GM12878 (cell line): Measurements from ENCODE around the gene RPP40. TPM values are rescaled to one million over a fixed set of nuclear protein-coding genes. Genes with fewer than 3 reads are reported as not detected.

Source experiments
- ATAC-seq: fragments of 200-7000 bp; cut with Tn5 transposase; 3 replicates; pipeline ENCODE4 v1.9.1; 2020; ENCODE audit warnings: mild to moderate bottlenecking, moderate library complexity
- BruUV-seq: library from RNA; stranded (reverse); fragments of 400-500 nt; replicated peaks from 2 replicates; lab custom pipeline; 2021; lab: Mats Ljungman, UMichigan
- CTCF ChIA-PET: fragments of 300-600 bp; sonication (Branson Sonifier 250); formaldehyde crosslinking; extraction: SDS; loops from one replicate; lab custom pipeline; 2021; ENCODE audit warnings: inconsistent platforms; lab: Yijun Ruan, JAX
- POLR2A ChIA-PET: fragments of 350-600 bp; formaldehyde crosslinking; extraction: SDS; loops from one replicate; lab custom pipeline; 2021; ENCODE audit warnings: inconsistent platforms; lab: Charles Lee
- RAD21 ChIA-PET: fragments of 300-600 bp; sonication (Branson Sonifier 250); formaldehyde crosslinking; loops from one replicate; lab custom pipeline; 2023; ENCODE audit warnings: antibody characterized with exemption; ENCODE audit not compliant: unreplicated experiment; lab: Charles Lee
- SMC1A ChIA-PET: fragments of 300-600 bp; sonication (Branson Sonifier 250); formaldehyde crosslinking; loops from one replicate; lab custom pipeline; 2023; ENCODE audit not compliant: unreplicated experiment, uncharacterized antibody; lab: Charles Lee
- DNase-seq: peaks from one replicate; pipeline ENCODE4 v3.0.0-alpha.2; 2011; ENCODE audit warnings: low read depth, low spot score
- FAIRE-seq: peaks from 3 replicates; lab custom pipeline; 2011; peaks lifted over from hg19 to GRCh38; lab: Jason Lieb, UNC
- H2AFZ ChIP-seq: 2 replicates; pipeline ENCODE4 v1.6.0; 2011; ENCODE audit warnings: low read depth, low read length, control low read depth; ENCODE audit not compliant: control insufficient read depth
- H3K27ac ChIP-seq: 2 replicates; pipeline ENCODE4 v1.5.1; 2011; ENCODE audit warnings: control low read depth; ENCODE audit not compliant: control insufficient read depth, insufficient read depth
- H3K27me3 ChIP-seq, 2 experiments: replicated peaks in 1 of 2; 2 replicates each; pipeline versions ENCODE4 v1.6.0 to v1.6.1; 2011; ENCODE audit warnings: low read length in 1 of 2; ENCODE audit not compliant: control insufficient read depth in 2 of 2, insufficient read depth in 2 of 2
- H3K36me3 ChIP-seq, 2 experiments: 2 replicates each; pipeline ENCODE4 v1.5.1; 2011; ENCODE audit warnings: low read length in 1 of 2; ENCODE audit not compliant: control insufficient read depth in 2 of 2, insufficient read depth in 2 of 2
- H3K4me1 ChIP-seq: 2 replicates; pipeline ENCODE4 v1.6.1; 2011; ENCODE audit warnings: mild to moderate bottlenecking, low read length, moderate library complexity, mixed read lengths; ENCODE audit not compliant: control insufficient read depth, insufficient read depth
- H3K4me2 ChIP-seq: 2 replicates; pipeline ENCODE4 v1.6.0; 2011; ENCODE audit warnings: control low read depth; ENCODE audit not compliant: control insufficient read depth, insufficient read depth
- H3K4me3 ChIP-seq: fragments of 200-600 bp; sonication (generic); 2 replicates; pipeline ENCODE4 v1.5.1; 2016
- H3K79me2 ChIP-seq: 2 replicates; pipeline ENCODE4 v1.6.0; 2011; ENCODE audit warnings: low read length; ENCODE audit not compliant: control insufficient read depth, insufficient read depth
- H3K9ac ChIP-seq: 2 replicates; pipeline ENCODE4 v1.8.0; 2011; ENCODE audit warnings: low read length, control low read depth, mixed read lengths; ENCODE audit not compliant: control insufficient read depth, insufficient read depth
- H3K9me3 ChIP-seq: replicated peaks from 3 replicates; pipeline ENCODE4 v1.5.1; 2011; ENCODE audit warnings: mild to moderate bottlenecking, low read length; ENCODE audit not compliant: control insufficient read depth, insufficient read depth
- H4K20me1 ChIP-seq: 2 replicates; pipeline ENCODE4 v1.6.0; 2011; ENCODE audit not compliant: control insufficient read depth, insufficient read depth
- ATF7 ChIP-seq: fragments of 450-650 bp; IDR thresholded peaks from 2 replicates; pipeline ENCODE4 v1.6.1; 2016; ENCODE audit warnings: low read depth, mild to moderate bottlenecking
- CBX5 ChIP-seq: sonication (generic); IDR thresholded peaks from 2 replicates; pipeline ENCODE4 v1.6.1; 2016; ENCODE audit warnings: low read depth, moderate library complexity, mild to moderate bottlenecking, inconsistent platforms
- MTA3 ChIP-seq: IDR thresholded peaks from 2 replicates; pipeline ENCODE4 v1.6.1; 2012; ENCODE audit warnings: low read length, inconsistent platforms, borderline replicate concordance
- STAT3 ChIP-seq: IDR thresholded peaks from 2 replicates; pipeline ENCODE4 v1.6.1; 2011; ENCODE audit warnings: low read depth, low read length, improper control_type of control experiment
- TBL1XR1 ChIP-seq: IDR thresholded peaks from 2 replicates; pipeline ENCODE4 v1.6.1; 2012; ENCODE audit warnings: low read depth, low read length, improper control_type of control experiment
- WRNIP1 ChIP-seq: IDR thresholded peaks from 2 replicates; pipeline ENCODE4 v1.6.1; 2011; ENCODE audit warnings: low read depth, low read length, improper control_type of control experiment, borderline replicate concordance
- WGBS: methylation state at CpG from one replicate; pipeline ENCODE4 v1.1.6; 2016; ENCODE audit warnings: low lambda C conversion rate; ENCODE audit not compliant: insufficient replicate concordance, insufficient coverage; ENCODE audit errors: missing lambda C conversion rate; 5-methylcytosine and 5-hydroxymethylcytosine counted together
- in situ Hi-C: fragments of 300-500 bp; cut with MboI; formaldehyde crosslinking; loops from 9 replicates; pipeline ENCODE4 v1.14.3; 2018; ENCODE audit warnings: mixed read lengths
- intact Hi-C: fragments of 100-400 bp; cut with micrococcal nuclease; formaldehyde crosslinking; loops from one replicate; pipeline ENCODE4 v1.14.2; 2022; ENCODE audit not compliant: unreplicated experiment
- polyA plus RNA-seq, 11 experiments: library from polyadenylated mRNA; depleted of rRNA in 4 of 11; unstranded in 6 of 11; stranded (reverse) in 5 of 11; fragments of >200 nt; fragmentation: Nextera tagmentation in 4 of 11; fragmentation: Illumina TruSeq in 1 of 11; extraction: Ambion mirVana in 4 of 11; extraction: Trizol in 1 of 11; gene quantifications; 1 replicate in 1 of 11; 2 replicates in 10 of 11; pipeline versions ENCODE4 v1.2.1 to v1.2.3, GENCODE V29; 2011 to 2016; ENCODE audit warnings: inconsistent platforms in 2 of 11, missing spikeins in 2 of 11, low read depth in 1 of 11
- total RNA-seq, 4 experiments: library from RNA; depleted of rRNA in 3 of 4; stranded (reverse); fragments of >200 nt in 3 of 4; fragmentation: Illumina TruSeq in 1 of 4; extraction: Trizol in 1 of 4; gene quantifications; 2 replicates each; pipeline versions ENCODE4 v1.2.1 to v1.2.3, GENCODE V29; 2013 to 2021
- TF ChIP-seq, protein P1 (sequence below): fragments of 450-650 bp; IDR thresholded peaks from 2 replicates; pipeline ENCODE4 v1.6.1; 2018; ENCODE audit warnings: borderline replicate concordance, mild to moderate bottlenecking; ENCODE audit not compliant: partially characterized antibody

The RPP40 gene
- total and polyA plus RNA-seq, 10 of the 15 experiments (the other 5 are each of a cell fraction or from before 2014, with no cell fraction given), result 5.6 to 46.3 (median 21.7) TPM

- Histone ChIP-seq H3K9ac (no peak overlapping the region), H3K4me3 (no peak overlapping the region), H3K79me2 (no peaks in the 10 kb centered on the region), H2AFZ (no peak overlapping the region), H4K20me1 (no peaks in the 10 kb centered on the region), H3K4me1 (no peaks in the 10 kb centered on the region), H3K36me3 (no peaks in the 10 kb centered on the region), H3K4me2 (no peak overlapping the region), H3K9me3 (no peaks in the 10 kb centered on the region), H3K27ac (no peak overlapping the region), H3K27me3 (no peaks in the 10 kb centered on the region; a peak in 1 of 4 replicates)
- no peak for DNase-seq
- no TSS peak for BruUV-seq
- in situ Hi-C loops (no loop called here), intact Hi-C loops (no loop called here)
- TF ChIP-seq STAT3, result no peak
- TF ChIP-seq CBX5, result no peak
- no peak for TF ChIP-seq ATF7
- TF ChIP-seq TBL1XR1, result no peak
- TF ChIP-seq MTA3, result no peak
- TF ChIP-seq WRNIP1, result no peak
- ChIA-PET SMC1A (interaction anchor here (0.9 kb wide), 1 partner anchor 20 kb away, joined by 3 read pairs; no protein-coding TSS in a partner anchor), CTCF (no interaction called here), POLR2A (no interaction called here), RAD21 (no interaction called here)
- WGBS, result 53% methylated on average over 4 of the region's 4 CpGs
- no peak for FAIRE-seq
- no peak for ATAC-seq
These were observed 16.4 kb downstream of the RPP40 start for GRCh38 chr6:4987432-4987831.

GRCh38 chr6:4986999-4987398, 16.8 kb downstream of the RPP40 start:
- TF ChIP-seq CBX5, result no peak
- TF ChIP-seq, protein P1, sequence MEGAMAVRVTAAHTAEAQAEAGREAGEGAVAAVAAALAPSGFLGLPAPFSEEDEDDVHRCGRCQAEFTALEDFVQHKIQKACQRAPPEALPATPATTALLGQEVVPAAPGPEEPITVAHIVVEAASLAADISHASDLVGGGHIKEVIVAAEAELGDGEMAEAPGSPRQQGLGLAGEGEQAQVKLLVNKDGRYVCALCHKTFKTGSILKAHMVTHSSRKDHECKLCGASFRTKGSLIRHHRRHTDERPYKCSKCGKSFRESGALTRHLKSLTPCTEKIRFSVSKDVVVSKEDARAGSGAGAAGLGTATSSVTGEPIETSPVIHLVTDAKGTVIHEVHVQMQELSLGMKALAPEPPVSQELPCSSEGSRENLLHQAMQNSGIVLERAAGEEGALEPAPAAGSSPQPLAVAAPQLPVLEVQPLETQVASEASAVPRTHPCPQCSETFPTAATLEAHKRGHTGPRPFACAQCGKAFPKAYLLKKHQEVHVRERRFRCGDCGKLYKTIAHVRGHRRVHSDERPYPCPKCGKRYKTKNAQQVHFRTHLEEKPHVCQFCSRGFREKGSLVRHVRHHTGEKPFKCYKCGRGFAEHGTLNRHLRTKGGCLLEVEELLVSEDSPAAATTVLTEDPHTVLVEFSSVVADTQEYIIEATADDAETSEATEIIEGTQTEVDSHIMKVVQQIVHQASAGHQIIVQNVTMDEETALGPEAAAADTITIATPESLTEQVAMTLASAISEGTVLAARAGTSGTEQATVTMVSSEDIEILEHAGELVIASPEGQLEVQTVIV, result no peak
- Histone ChIP-seq H3K4me3 (no peak overlapping the region), H4K20me1 (no peaks in the 10 kb centered on the region), H3K27ac (no peak overlapping the region), H3K9me3 (no peaks in the 10 kb centered on the region), H3K79me2 (no peaks in the 10 kb centered on the region), H3K36me3 (no peaks in the 10 kb centered on the region), H3K4me2 (no peak overlapping the region), H3K4me1 (no peaks in the 10 kb centered on the region), H2AFZ (no peak overlapping the region), H3K27me3 (no peaks in the 10 kb centered on the region; a peak in 1 of 4 replicates), H3K9ac (no peak overlapping the region)
- no peak for ATAC-seq
- DNase-seq, result no peak
- intact Hi-C loops, result no loop called here
- CTCF ChIA-PET, result interaction anchor here (1.0 kb wide), 1 partner anchor 19 kb away, joined by 3 read pairs; no protein-coding TSS in a partner anchor
- FAIRE-seq, result no peak
- BruUV-seq, result no TSS peak
- WGBS, result 3% methylated on average over 3 of the region's 3 CpGs
- POLR2A ChIA-PET, result no interaction called here
- RAD21 ChIA-PET, result interaction anchor here (0.7 kb wide), 1 partner anchor 244 kb away, joined by 3 read pairs; no protein-coding TSS in a partner anchor
- in situ Hi-C loops, result no loop called here
- SMC1A ChIA-PET, result interaction anchor here (0.9 kb wide), 1 partner anchor 19 kb away, joined by 3 read pairs; no protein-coding TSS in a partner anchor
